GM12878 (cell line): Measurements from ENCODE around the gene RCOR2. TPM values are rescaled to one million over a fixed set of nuclear protein-coding genes. Genes with fewer than 3 reads are reported as not detected.

Experiments used
- ATAC-seq: fragments of 200-7000 bp; cut with Tn5 transposase; 3 replicates; pipeline ENCODE4 v1.9.1; 2020; ENCODE audit warnings: mild to moderate bottlenecking, moderate library complexity
- BruUV-seq: library from RNA; stranded (reverse); fragments of 400-500 nt; replicated peaks from 2 replicates; lab custom pipeline; 2021; lab: Mats Ljungman, UMichigan
- CTCF ChIA-PET: fragments of 300-600 bp; sonication (Branson Sonifier 250); formaldehyde crosslinking; extraction: SDS; loops from one replicate; lab custom pipeline; 2021; ENCODE audit warnings: inconsistent platforms; lab: Yijun Ruan, JAX
- POLR2A ChIA-PET: fragments of 350-600 bp; formaldehyde crosslinking; extraction: SDS; loops from one replicate; lab custom pipeline; 2021; ENCODE audit warnings: inconsistent platforms; lab: Charles Lee
- RAD21 ChIA-PET: fragments of 300-600 bp; sonication (Branson Sonifier 250); formaldehyde crosslinking; loops from one replicate; lab custom pipeline; 2023; ENCODE audit warnings: antibody characterized with exemption; ENCODE audit not compliant: unreplicated experiment; lab: Charles Lee
- SMC1A ChIA-PET: fragments of 300-600 bp; sonication (Branson Sonifier 250); formaldehyde crosslinking; loops from one replicate; lab custom pipeline; 2023; ENCODE audit not compliant: unreplicated experiment, uncharacterized antibody; lab: Charles Lee
- DNase-seq: peaks from one replicate; pipeline ENCODE4 v3.0.0-alpha.2; 2011; ENCODE audit warnings: low read depth, low spot score
- FAIRE-seq: peaks from 3 replicates; lab custom pipeline; 2011; peaks lifted over from hg19 to GRCh38; lab: Jason Lieb, UNC
- H2AFZ ChIP-seq: 2 replicates; pipeline ENCODE4 v1.6.0; 2011; ENCODE audit warnings: low read depth, low read length, control low read depth; ENCODE audit not compliant: control insufficient read depth
- H3K27ac ChIP-seq: 2 replicates; pipeline ENCODE4 v1.5.1; 2011; ENCODE audit warnings: control low read depth; ENCODE audit not compliant: control insufficient read depth, insufficient read depth
- H3K27me3 ChIP-seq, 2 experiments: replicated peaks in 1 of 2; 2 replicates each; pipeline versions ENCODE4 v1.6.0 to v1.6.1; 2011; ENCODE audit warnings: low read length in 1 of 2; ENCODE audit not compliant: control insufficient read depth in 2 of 2, insufficient read depth in 2 of 2
- H3K36me3 ChIP-seq, 2 experiments: 2 replicates each; pipeline ENCODE4 v1.5.1; 2011; ENCODE audit warnings: low read length in 1 of 2; ENCODE audit not compliant: control insufficient read depth in 2 of 2, insufficient read depth in 2 of 2
- H3K4me1 ChIP-seq: 2 replicates; pipeline ENCODE4 v1.6.1; 2011; ENCODE audit warnings: mild to moderate bottlenecking, low read length, moderate library complexity, mixed read lengths; ENCODE audit not compliant: control insufficient read depth, insufficient read depth
- H3K4me2 ChIP-seq: 2 replicates; pipeline ENCODE4 v1.6.0; 2011; ENCODE audit warnings: control low read depth; ENCODE audit not compliant: control insufficient read depth, insufficient read depth
- H3K4me3 ChIP-seq: fragments of 200-600 bp; sonication (generic); 2 replicates; pipeline ENCODE4 v1.5.1; 2016
- H3K79me2 ChIP-seq: 2 replicates; pipeline ENCODE4 v1.6.0; 2011; ENCODE audit warnings: low read length; ENCODE audit not compliant: control insufficient read depth, insufficient read depth
- H3K9ac ChIP-seq: 2 replicates; pipeline ENCODE4 v1.8.0; 2011; ENCODE audit warnings: low read length, control low read depth, mixed read lengths; ENCODE audit not compliant: control insufficient read depth, insufficient read depth
- H3K9me3 ChIP-seq: replicated peaks from 3 replicates; pipeline ENCODE4 v1.5.1; 2011; ENCODE audit warnings: mild to moderate bottlenecking, low read length; ENCODE audit not compliant: control insufficient read depth, insufficient read depth
- H4K20me1 ChIP-seq: 2 replicates; pipeline ENCODE4 v1.6.0; 2011; ENCODE audit not compliant: control insufficient read depth, insufficient read depth
- CHD4 ChIP-seq: fragments of 200-600 bp; sonication (generic); IDR thresholded peaks from 2 replicates; pipeline ENCODE4 v1.6.1; 2016; ENCODE audit warnings: mild to moderate bottlenecking
- ESRRA ChIP-seq: IDR thresholded peaks from 2 replicates; pipeline ENCODE4 v1.6.1; 2012; ENCODE audit warnings: mild to moderate bottlenecking, low read length, improper control_type of control experiment
- FOXK2 ChIP-seq: fragments of 450-650 bp; IDR thresholded peaks from 2 replicates; pipeline ENCODE4 v1.6.1; 2017; ENCODE audit warnings: mild to moderate bottlenecking, moderate library complexity
- KDM1A ChIP-seq: fragments of 200-600 bp; sonication (generic); IDR thresholded peaks from 2 replicates; pipeline ENCODE4 v1.6.1; 2016; ENCODE audit warnings: borderline replicate concordance
- PAX5 ChIP-seq: IDR thresholded peaks from 2 replicates; pipeline ENCODE4 v1.6.1; 2011; ENCODE audit warnings: low read depth, low read length, borderline replicate concordance
- POLR2A ChIP-seq: IDR thresholded peaks from 2 replicates; pipeline ENCODE4 v1.6.1; 2011; ENCODE audit warnings: low read depth, mild to moderate bottlenecking, low read length
- RFX5 ChIP-seq: IDR thresholded peaks from 2 replicates; pipeline ENCODE4 v1.6.1; 2011; ENCODE audit warnings: low read depth, low read length, improper control_type of control experiment
- SUZ12 ChIP-seq: fragments of 200-600 bp; sonication (generic); IDR thresholded peaks from one replicate; pipeline ENCODE4 v1.6.1; 2018; ENCODE audit warnings: antibody characterized with exemption, mild to moderate bottlenecking; ENCODE audit not compliant: unreplicated experiment
- TARDBP ChIP-seq: IDR thresholded peaks from 2 replicates; pipeline ENCODE4 v1.6.1; 2016; ENCODE audit warnings: borderline replicate concordance
- YY1 ChIP-seq: IDR thresholded peaks from 2 replicates; pipeline ENCODE4 v1.6.1; 2011; ENCODE audit warnings: low read depth, mild to moderate bottlenecking, low read length
- ZNF274 ChIP-seq: IDR thresholded peaks from one replicate; pipeline ENCODE4 v1.8.0; 2011; ENCODE audit not compliant: insufficient read length, insufficient read depth
- WGBS: methylation state at CpG from one replicate; pipeline ENCODE4 v1.1.6; 2016; ENCODE audit warnings: low lambda C conversion rate; ENCODE audit not compliant: insufficient replicate concordance, insufficient coverage; ENCODE audit errors: missing lambda C conversion rate; 5-methylcytosine and 5-hydroxymethylcytosine counted together
- in situ Hi-C: fragments of 300-500 bp; cut with MboI; formaldehyde crosslinking; loops from 9 replicates; pipeline ENCODE4 v1.14.3; 2018; ENCODE audit warnings: mixed read lengths
- intact Hi-C: fragments of 100-400 bp; cut with micrococcal nuclease; formaldehyde crosslinking; loops from one replicate; pipeline ENCODE4 v1.14.2; 2022; ENCODE audit not compliant: unreplicated experiment
- polyA plus RNA-seq, 11 experiments: library from polyadenylated mRNA; depleted of rRNA in 4 of 11; unstranded in 6 of 11; stranded (reverse) in 5 of 11; fragments of >200 nt; fragmentation: Nextera tagmentation in 4 of 11; fragmentation: Illumina TruSeq in 1 of 11; extraction: Ambion mirVana in 4 of 11; extraction: Trizol in 1 of 11; gene quantifications; 1 replicate in 1 of 11; 2 replicates in 10 of 11; pipeline versions ENCODE4 v1.2.1 to v1.2.3, GENCODE V29; 2011 to 2016; ENCODE audit warnings: inconsistent platforms in 2 of 11, missing spikeins in 2 of 11, low read depth in 1 of 11
- total RNA-seq, 4 experiments: library from RNA; depleted of rRNA in 3 of 4; stranded (reverse); fragments of >200 nt in 3 of 4; fragmentation: Illumina TruSeq in 1 of 4; extraction: Trizol in 1 of 4; gene quantifications; 2 replicates each; pipeline versions ENCODE4 v1.2.1 to v1.2.3, GENCODE V29; 2013 to 2021
- TF ChIP-seq, protein P1 (sequence below): fragments of 450-650 bp; conservative IDR thresholded peaks from 2 replicates; pipeline ENCODE4 v1.6.1; 2017; ENCODE audit warnings: mild to moderate bottlenecking, moderate library complexity

RCOR2 gene
- total and polyA plus RNA-seq, 10 of the 15 experiments (the other 5 are each of a cell fraction or from before 2014, with no cell fraction given), result 0.06 to 0.32 (median 0.17) TPM; not detected in 5

DNA sequence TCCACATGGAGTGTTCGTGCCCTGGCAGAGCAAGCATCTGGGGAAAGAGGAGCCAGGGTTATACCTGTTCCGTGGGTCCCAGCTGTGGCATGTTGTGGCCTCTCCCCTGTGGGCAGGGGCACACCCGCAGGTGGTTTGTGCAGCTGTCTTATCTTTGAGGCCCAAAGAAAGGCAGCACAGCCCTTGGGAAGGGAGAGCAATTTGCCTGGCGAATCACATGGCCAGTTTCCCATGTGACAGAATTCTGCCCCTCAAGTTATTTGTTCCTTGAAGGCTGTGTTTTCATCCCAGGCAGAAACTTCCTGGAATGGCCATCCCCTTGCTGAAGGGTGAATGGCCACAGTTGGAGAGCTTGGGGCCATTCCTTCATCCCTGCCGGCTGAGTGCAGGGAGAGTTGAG is 41.0 kb upstream of the RCOR2 start:
- DNase-seq (no peak), FAIRE-seq (no peak)
- no peak overlapping the region for H3K4me3 ChIP-seq
- H3K79me2 ChIP-seq, result no peaks in the 10 kb centered on the region
- H3K4me1 ChIP-seq, result peaks cover 12% of the 10 kb centered on the region
- TF ChIP-seq POLR2A (0 out of 2 replicates have a peak, but pooled peaks have one; percentile 13), KDM1A (no peak), RFX5 (no peak)
- TF ChIP-seq, all 136 proteins: peak for 1
- no TSS peak for BruUV-seq
- no peak overlapping the region for H3K27ac ChIP-seq
- no peak overlapping the region for H3K4me2 ChIP-seq
- no peaks in the 10 kb centered on the region for H3K27me3 ChIP-seq
- peaks cover 17 to 27% of the 10 kb centered on the region in 2 experiments for H3K36me3 ChIP-seq
- 80% methylated on average over 5 of the region's 5 CpGs for WGBS
- ChIA-PET POLR2A (no interaction called here), CTCF (interaction anchor here (0.6 to 1.9 kb wide), 4 partner anchors 11 to 1072 kb away, joined by 3 to 7 read pairs (median 4); no protein-coding TSS in a partner anchor), SMC1A (interaction anchor here (0.9 kb wide), 2 partner anchors 9 to 155 kb away, joined by 3 read pairs; no protein-coding TSS in a partner anchor), RAD21 (interaction anchor here (0.6 kb wide), 1 partner anchor 1034 kb away, joined by 3 read pairs; no protein-coding TSS in a partner anchor)
- no peaks in the 10 kb centered on the region for H4K20me1 ChIP-seq
- intact Hi-C loops, result no loop called here
- H3K9ac ChIP-seq, result no peak overlapping the region
- in situ Hi-C loops, result no loop called here
- no peak for ATAC-seq
- H2AFZ ChIP-seq, result no peak overlapping the region
- H3K9me3 ChIP-seq, result no peaks in the 10 kb centered on the region

DNA sequence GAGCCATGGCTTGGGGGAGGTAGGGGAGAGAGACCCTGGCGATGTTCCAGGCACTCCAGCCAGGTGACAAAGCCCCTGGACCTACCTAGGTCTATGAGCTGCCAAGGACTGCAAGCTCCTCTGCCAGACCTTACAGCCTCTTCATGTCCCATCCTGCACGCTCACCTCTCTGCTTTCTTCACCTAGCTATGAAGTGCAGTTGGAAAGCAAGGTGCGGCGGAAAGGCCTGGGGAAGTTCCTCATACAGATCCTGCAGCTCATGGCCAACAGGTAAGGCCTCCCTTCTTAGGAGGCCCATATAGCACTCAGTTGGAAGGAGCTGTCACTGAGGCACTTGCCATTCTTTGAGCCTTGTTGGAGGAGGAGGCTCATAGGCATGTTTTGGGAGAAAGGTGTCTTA is 35.6 kb upstream of the RCOR2 start:
- Histone ChIP-seq H3K9me3 (no peaks in the 10 kb centered on the region), H3K4me1 (peaks cover 23% of the 10 kb centered on the region), H3K27me3 (no peaks in the 10 kb centered on the region), H3K36me3 (peaks cover 17 to 32% of the 10 kb centered on the region in 2 experiments), H3K9ac (peak overlapping the region; percentile 85), H2AFZ (peak overlapping the region; percentile 67), H3K4me3 (0 out of 2 replicates have a peak overlapping the region, but pooled peaks have one; percentile 17), H3K4me2 (peak overlapping the region; percentile 86), H3K79me2 (peaks cover 2% of the 10 kb centered on the region; the same call in 1 of the 2 replicates), H4K20me1 (no peaks in the 10 kb centered on the region), H3K27ac (peak overlapping the region; percentile 88)
- intact Hi-C loops (loop anchor here (5.0 kb wide), 1 partner anchor 185 kb away; the partner anchor contains the start of gene ZFTA), in situ Hi-C loops (no loop called here)
- ChIA-PET CTCF (interaction anchor here (0.9 to 12.7 kb wide), 6 partner anchors 10 to 1759 kb away, joined by 3 to 271 read pairs (median 4); partner anchors contain the start of genes MARK2 and NAA40), POLR2A (interaction anchor here (0.5 to 1.5 kb wide), 5 partner anchors 8 to 32 kb away, joined by 3 to 6 read pairs (median 5); no protein-coding TSS in a partner anchor), SMC1A (interaction anchor here (0.7 to 11.4 kb wide), 6 partner anchors 8 to 185 kb away, joined by 3 to 234 read pairs (median 4); partner anchors contain the start of gene MARK2), RAD21 (interaction anchor here (1.1 kb wide), 1 partner anchor 113 kb away, joined by 3 read pairs; no protein-coding TSS in a partner anchor)
- 90% methylated on average over 4 of the region's 4 CpGs for WGBS
- ATAC-seq (no peak; the same call in 2 of the 3 replicates), FAIRE-seq (no peak), DNase-seq (no peak)
- BruUV-seq, result no TSS peak
- TF ChIP-seq SUZ12 (no peak), YY1 (no peak), TARDBP (no peak), ZNF274 (no peak), CHD4 (no peak), PAX5 (no peak), ESRRA (no peak), FOXK2 (no peak)
- TF ChIP-seq, protein P1, sequence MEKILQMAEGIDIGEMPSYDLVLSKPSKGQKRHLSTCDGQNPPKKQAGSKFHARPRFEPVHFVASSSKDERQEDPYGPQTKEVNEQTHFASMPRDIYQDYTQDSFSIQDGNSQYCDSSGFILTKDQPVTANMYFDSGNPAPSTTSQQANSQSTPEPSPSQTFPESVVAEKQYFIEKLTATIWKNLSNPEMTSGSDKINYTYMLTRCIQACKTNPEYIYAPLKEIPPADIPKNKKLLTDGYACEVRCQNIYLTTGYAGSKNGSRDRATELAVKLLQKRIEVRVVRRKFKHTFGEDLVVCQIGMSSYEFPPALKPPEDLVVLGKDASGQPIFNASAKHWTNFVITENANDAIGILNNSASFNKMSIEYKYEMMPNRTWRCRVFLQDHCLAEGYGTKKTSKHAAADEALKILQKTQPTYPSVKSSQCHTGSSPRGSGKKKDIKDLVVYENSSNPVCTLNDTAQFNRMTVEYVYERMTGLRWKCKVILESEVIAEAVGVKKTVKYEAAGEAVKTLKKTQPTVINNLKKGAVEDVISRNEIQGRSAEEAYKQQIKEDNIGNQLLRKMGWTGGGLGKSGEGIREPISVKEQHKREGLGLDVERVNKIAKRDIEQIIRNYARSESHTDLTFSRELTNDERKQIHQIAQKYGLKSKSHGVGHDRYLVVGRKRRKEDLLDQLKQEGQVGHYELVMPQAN, result no peak
